Fibroblast of mammary gland (primary cell): ENCODE results near the gene OR4A5.
"Not testable (repeated sequence)": the region's sequence is repeated elsewhere in the genome, so short reads cannot be mapped to it uniquely, and the experiment has no call there.

Experiments used
- DNase-seq: peaks from one replicate; pipeline ENCODE4 v3.0.0-alpha.2; 2010; ENCODE audit warnings: low read depth
- H3K4me3 ChIP-seq: 2 replicates; pipeline ENCODE4 v1.5.1; 2011; ENCODE audit warnings: low read depth, mild to moderate bottlenecking, low read length, moderate library complexity; ENCODE audit not compliant: control insufficient read depth

Gene OR4A5

DNA sequence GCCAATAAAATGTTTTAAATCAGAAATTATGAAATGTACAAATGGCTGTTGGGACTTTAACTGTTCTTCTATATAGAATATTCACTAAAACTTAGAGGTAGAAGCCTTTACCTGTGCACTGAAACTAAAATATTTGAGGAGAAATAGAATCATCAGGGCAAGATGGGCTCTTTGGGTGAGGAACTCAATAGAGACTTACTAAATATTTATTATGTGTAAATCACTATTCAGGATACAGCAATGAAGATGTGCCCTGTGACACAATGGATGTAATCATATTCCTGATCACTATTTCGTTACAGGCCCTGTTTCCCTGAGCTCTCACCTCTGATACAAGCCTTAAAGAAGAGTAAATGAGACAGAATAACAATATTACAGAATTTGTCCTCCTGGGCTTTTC is at the start of gene OR4A5:
OR4A5 (plus strand) TSS at position 301 of the 400 bp plus-strand sequence; CDS start at position 354, 53 bp downstream.
- H3K4me3 ChIP-seq, DNase-seq: not testable (repeated sequence)

DNA sequence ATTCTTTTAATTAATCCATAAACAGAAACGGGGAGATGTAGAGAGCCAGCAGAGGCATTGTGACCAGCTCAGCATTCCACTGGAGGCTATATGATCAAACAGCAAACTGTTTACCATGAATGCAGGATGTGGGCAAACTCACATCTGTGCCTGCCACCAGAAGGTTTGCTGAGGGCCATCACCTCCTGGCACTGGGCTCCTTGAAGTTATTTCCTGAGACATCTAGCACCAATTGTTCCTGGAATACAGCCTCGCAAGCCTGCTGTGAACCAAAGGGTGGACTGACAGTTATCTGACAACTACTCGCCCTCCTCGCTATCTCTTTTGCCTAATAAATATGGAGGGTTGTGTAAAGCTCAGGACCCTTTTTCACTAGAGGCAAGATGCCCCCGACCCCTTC is 13.5 kb downstream of the OR4A5 start:
- H3K4me3 ChIP-seq, DNase-seq: not testable (repeated sequence)
